Activated T-cell treated with anti-CD3 and anti-CD28 coated beads for 4 hours (primary cell): ENCODE measurements around the gene RBM22.
"Not testable (repeated sequence)": the region's sequence is repeated elsewhere in the genome, so short reads cannot be mapped to it uniquely, and the experiment has no call there.

Experiments used
- DNase-seq: peaks from one replicate; pipeline ENCODE4 v3.0.0-alpha.2; 2020

RBM22 gene

GRCh38 chr5:150700594-150701377, at the start of gene RBM22:
Gene RBM22 (minus strand): TSS chr5:150701062. CDS start chr5:150700985, 77 bp downstream.
- DNase-seq, result peak; percentile 86

- DNase-seq, result no peak
Observed at GRCh38 chr5:150750469-150750868, 49.6 kb upstream of the RBM22 start.

GRCh38 chr5:150743142-150743488, 42.3 kb upstream of the RBM22 start:
- DNase-seq, result not testable (repeated sequence)

GRCh38 chr5:150742455-150743141, 41.7 kb upstream of the RBM22 start:
- DNase-seq, result not testable (repeated sequence)

GRCh38 chr5:150740992-150741391, 40.1 kb upstream of the RBM22 start:
- DNase-seq, result no peak

GRCh38 chr5:150738862-150739261, 38.0 kb upstream of the RBM22 start:
- DNase-seq, result no peak

GRCh38 chr5:150734579-150735384, 33.9 kb upstream of the RBM22 start:
- DNase-seq, result no peak

GRCh38 chr5:150731669-150732242, 30.9 kb upstream of the RBM22 start:
- DNase-seq, result no peak

GRCh38 chr5:150729859-150730258, 29.0 kb upstream of the RBM22 start:
- DNase-seq, result no peak

- DNase-seq, result no peak
Observed at GRCh38 chr5:150723845-150724244, 23.0 kb upstream of the RBM22 start.

- DNase-seq, result no peak
Observed at GRCh38 chr5:150710165-150710564, 9.3 kb upstream of the RBM22 start.

- DNase-seq, result no peak
Observed at GRCh38 chr5:150706776-150707390, 6.0 kb upstream of the RBM22 start.

- no peak for DNase-seq
Observed at GRCh38 chr5:150703762-150704161, 2.9 kb upstream of the RBM22 start.

- DNase-seq, result no peak
Observed at GRCh38 chr5:150700246-150700593, 642 bp downstream of the RBM22 start.

- DNase-seq, result no peak
Observed at GRCh38 chr5:150694612-150695011, 6.2 kb downstream of the RBM22 start.

- DNase-seq, result no peak
Observed at GRCh38 chr5:150692276-150692675, 8.6 kb downstream of the RBM22 start.

GRCh38 chr5:150690760-150691159, 10.1 kb downstream of the RBM22 start:
- no peak for DNase-seq

- DNase-seq, result no peak
Observed at GRCh38 chr5:150689120-150689519, 11.7 kb downstream of the RBM22 start.

GRCh38 chr5:150676578-150676977, 24.3 kb downstream of the RBM22 start:
- no peak for DNase-seq

GRCh38 chr5:150675069-150675468, 25.8 kb downstream of the RBM22 start:
- DNase-seq, result no peak

- no peak for DNase-seq
Observed at GRCh38 chr5:150674341-150674821, 26.5 kb downstream of the RBM22 start.

- no peak for DNase-seq
Observed at GRCh38 chr5:150672884-150673275, 28.0 kb downstream of the RBM22 start.
